Mucosa of stomach (tissue), 1 donor: ENCODE measurements around the gene LRIT2.

Source experiments
- H3K27me3 ChIP-seq: one replicate; pipeline ENCODE4 v1.7.0; 2013; ENCODE audit warnings: mild to moderate bottlenecking, low read length; ENCODE audit not compliant: control insufficient read depth, insufficient read depth
- H3K36me3 ChIP-seq: one replicate; pipeline ENCODE4 v1.7.0; 2013; ENCODE audit warnings: low read length; ENCODE audit not compliant: control insufficient read depth, insufficient read depth
- H3K4me1 ChIP-seq: one replicate; pipeline ENCODE4 v1.7.0; 2013; ENCODE audit warnings: mild to moderate bottlenecking, low read length; ENCODE audit not compliant: control insufficient read depth, insufficient read depth
- H3K4me3 ChIP-seq: one replicate; pipeline ENCODE4 v1.7.0; 2013; ENCODE audit warnings: low read length
- H3K9ac ChIP-seq: one replicate; pipeline ENCODE4 v1.7.0; 2013; ENCODE audit warnings: mild to moderate bottlenecking, low read length, moderate library complexity
- H3K9me3 ChIP-seq: one replicate; pipeline ENCODE4 v1.7.0; 2013; ENCODE audit warnings: mild to moderate bottlenecking, low read length, moderate library complexity; ENCODE audit not compliant: control insufficient read depth
- donor health status: Pancreatic carcinoma.

Gene LRIT2

GRCh38 chr10:84214046-84214572, 11.2 kb downstream of the LRIT2 start:
- peaks cover 3% of the 10 kb centered on the region for H3K27me3 ChIP-seq
- no peak overlapping the region for H3K9ac ChIP-seq
- no peaks in the 10 kb centered on the region for H3K9me3 ChIP-seq
- H3K4me3 ChIP-seq, result no peak overlapping the region
- no peaks in the 10 kb centered on the region for H3K36me3 ChIP-seq
- no peaks in the 10 kb centered on the region for H3K4me1 ChIP-seq

GRCh38 chr10:84213076-84213475, 12.3 kb downstream of the LRIT2 start:
- Histone ChIP-seq H3K4me3 (no peak overlapping the region), H3K9ac (no peak overlapping the region), H3K27me3 (peaks cover 3% of the 10 kb centered on the region), H3K4me1 (no peaks in the 10 kb centered on the region), H3K9me3 (no peaks in the 10 kb centered on the region), H3K36me3 (no peaks in the 10 kb centered on the region)

GRCh38 chr10:84212014-84212413, 13.3 kb downstream of the LRIT2 start:
- Histone ChIP-seq H3K9ac (no peak overlapping the region), H3K36me3 (no peaks in the 10 kb centered on the region), H3K4me1 (no peaks in the 10 kb centered on the region), H3K9me3 (no peaks in the 10 kb centered on the region), H3K4me3 (no peak overlapping the region), H3K27me3 (peaks cover 3% of the 10 kb centered on the region)

- Histone ChIP-seq H3K9me3 (no peaks in the 10 kb centered on the region), H3K4me1 (no peaks in the 10 kb centered on the region), H3K36me3 (no peaks in the 10 kb centered on the region), H3K27me3 (peaks cover 3% of the 10 kb centered on the region), H3K9ac (no peak overlapping the region), H3K4me3 (no peak overlapping the region)
These were observed 13.8 kb downstream of the LRIT2 start for GRCh38 chr10:84211566-84211965.

DNA sequence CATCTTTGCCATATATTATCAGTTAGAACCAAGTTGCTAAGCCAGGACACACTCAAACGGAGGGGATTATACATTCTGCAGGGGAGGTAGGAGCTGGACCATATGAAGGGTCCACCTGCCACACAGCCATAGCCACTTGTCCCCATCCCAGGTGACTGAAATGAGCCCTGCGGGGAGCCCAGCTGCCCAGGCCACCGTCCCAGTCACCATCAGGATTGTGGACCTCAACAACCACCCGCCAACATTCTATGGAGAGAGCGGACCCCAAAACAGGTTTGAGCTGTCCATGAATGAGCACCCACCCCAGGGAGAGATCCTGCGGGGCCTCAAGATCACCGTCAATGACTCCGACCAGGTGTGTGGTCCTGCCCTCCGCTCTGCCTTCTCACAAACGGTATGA, 17.3 kb downstream of the LRIT2 start:
- Histone ChIP-seq H3K9me3 (no peaks in the 10 kb centered on the region), H3K4me1 (no peaks in the 10 kb centered on the region), H3K27me3 (no peaks in the 10 kb centered on the region), H3K36me3 (no peaks in the 10 kb centered on the region), H3K4me3 (no peak overlapping the region), H3K9ac (no peak overlapping the region)

DNA sequence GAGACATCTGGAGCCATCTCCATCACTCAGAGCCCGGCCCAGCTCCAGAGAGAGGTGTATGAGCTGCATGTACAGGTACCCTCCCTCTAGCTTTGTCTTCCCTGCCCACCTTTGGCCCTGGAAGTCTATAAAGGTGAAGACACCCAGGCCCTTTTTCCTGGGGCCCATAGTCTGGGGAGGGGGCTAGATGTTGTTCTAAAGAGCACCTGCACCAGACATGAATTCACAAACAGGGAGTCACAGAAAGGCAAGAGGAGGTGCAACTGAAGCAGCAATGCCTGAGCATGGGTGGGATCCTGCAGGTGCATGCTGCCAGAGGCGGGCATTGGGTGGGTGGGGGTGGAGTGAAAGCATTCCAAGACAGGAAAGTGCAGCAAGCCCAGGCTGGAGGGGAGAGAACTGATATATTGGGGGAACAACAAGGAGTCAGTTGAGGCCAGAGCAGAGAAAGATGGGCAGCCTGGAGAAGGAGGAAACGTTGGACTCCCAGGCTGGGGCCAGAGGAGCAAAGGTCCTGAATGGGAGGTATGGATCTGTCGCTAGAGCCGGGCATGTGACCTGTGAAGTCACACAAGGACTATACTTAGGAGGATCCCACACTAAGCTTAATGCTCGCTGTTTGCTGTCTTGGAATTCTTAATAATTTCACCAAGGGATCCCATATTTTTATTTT, 19.4 kb downstream of the LRIT2 start:
- no peak overlapping the region for H3K4me3 ChIP-seq
- no peaks in the 10 kb centered on the region for H3K4me1 ChIP-seq
- no peak overlapping the region for H3K9ac ChIP-seq
- H3K36me3 ChIP-seq, result no peaks in the 10 kb centered on the region
- no peaks in the 10 kb centered on the region for H3K27me3 ChIP-seq
- H3K9me3 ChIP-seq, result no peaks in the 10 kb centered on the region

- H3K9ac ChIP-seq, result no peak overlapping the region
- H3K4me1 ChIP-seq, result no peaks in the 10 kb centered on the region
- H3K4me3 ChIP-seq, result no peak overlapping the region
- H3K36me3 ChIP-seq, result no peaks in the 10 kb centered on the region
- no peaks in the 10 kb centered on the region for H3K27me3 ChIP-seq
- no peaks in the 10 kb centered on the region for H3K9me3 ChIP-seq
These were observed 20.1 kb downstream of the LRIT2 start for GRCh38 chr10:84205049-84205852.

DNA sequence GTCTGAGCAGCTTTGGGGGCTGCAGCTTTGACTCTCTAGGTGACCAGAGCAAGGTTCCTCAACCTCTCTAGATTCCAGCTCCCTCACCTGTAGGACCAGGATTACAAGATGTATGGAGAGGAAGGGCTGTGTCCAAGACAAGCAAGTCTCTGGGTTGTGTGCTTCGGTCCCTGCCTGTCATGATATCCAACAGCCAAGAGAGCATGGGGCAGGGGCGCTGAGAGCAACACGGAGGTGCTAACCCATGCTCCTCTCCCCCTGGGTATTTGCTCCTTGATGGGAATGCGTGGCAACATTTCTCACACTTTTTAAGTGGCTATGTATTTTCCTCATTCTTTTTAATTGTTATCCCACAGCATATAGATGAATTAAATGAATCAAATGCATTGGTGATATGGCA, 20.7 kb downstream of the LRIT2 start:
- Histone ChIP-seq H3K9ac (no peak overlapping the region), H3K27me3 (no peaks in the 10 kb centered on the region), H3K4me3 (no peak overlapping the region), H3K9me3 (no peaks in the 10 kb centered on the region), H3K36me3 (no peaks in the 10 kb centered on the region), H3K4me1 (no peaks in the 10 kb centered on the region)

DNA sequence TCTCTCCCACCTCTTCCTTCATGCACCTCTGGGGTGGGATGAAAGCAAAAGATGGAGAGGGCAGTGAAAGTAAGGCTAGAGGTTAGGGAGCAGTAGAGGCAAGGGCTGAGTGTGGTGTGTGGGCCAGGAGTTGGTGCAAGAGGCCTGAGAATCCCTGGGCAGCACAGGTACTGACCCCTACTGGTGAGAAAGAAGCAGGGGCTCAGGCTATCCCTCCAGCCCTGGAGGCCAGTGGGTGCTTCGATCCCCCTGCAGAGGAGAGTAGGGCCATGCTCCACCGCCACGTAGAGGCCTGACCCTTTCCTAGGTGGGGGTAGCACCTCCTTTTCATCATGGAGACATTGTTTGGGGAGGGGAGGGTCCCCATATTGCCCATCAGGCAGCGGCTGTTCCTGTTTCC, 21.2 kb downstream of the LRIT2 start:
- Histone ChIP-seq H3K36me3 (no peaks in the 10 kb centered on the region), H3K27me3 (no peaks in the 10 kb centered on the region), H3K9me3 (no peaks in the 10 kb centered on the region), H3K4me3 (no peak overlapping the region), H3K9ac (no peak overlapping the region), H3K4me1 (no peaks in the 10 kb centered on the region)

DNA sequence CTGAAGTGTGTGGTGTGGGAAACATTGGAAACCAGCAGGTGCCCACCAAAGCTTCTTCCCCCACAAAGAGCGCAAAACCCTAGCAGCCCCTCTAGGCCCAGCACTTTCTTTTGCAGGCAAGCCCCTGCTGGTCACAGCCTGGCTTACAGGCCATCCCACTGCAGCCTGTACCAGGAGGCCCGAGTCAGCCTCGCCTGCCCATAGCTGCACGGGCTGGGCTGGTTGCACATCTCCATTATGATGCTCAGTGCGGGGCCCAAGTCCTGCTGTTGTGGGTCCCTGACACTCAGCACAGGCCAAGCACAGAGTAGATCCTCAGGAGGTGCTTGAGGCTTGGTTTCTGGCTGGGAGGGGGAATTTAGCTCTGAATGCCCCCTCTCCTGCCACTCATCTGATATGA, 23.0 kb downstream of the LRIT2 start:
- H3K4me3 ChIP-seq, result no peak overlapping the region
- no peaks in the 10 kb centered on the region for H3K36me3 ChIP-seq
- H3K27me3 ChIP-seq, result peaks cover 7% of the 10 kb centered on the region
- H3K4me1 ChIP-seq, result no peaks in the 10 kb centered on the region
- H3K9ac ChIP-seq, result no peak overlapping the region
- H3K9me3 ChIP-seq, result no peaks in the 10 kb centered on the region

GRCh38 chr10:84201682-84202081, 23.7 kb downstream of the LRIT2 start:
- no peak overlapping the region for H3K4me3 ChIP-seq
- no peaks in the 10 kb centered on the region for H3K36me3 ChIP-seq
- H3K4me1 ChIP-seq, result no peaks in the 10 kb centered on the region
- no peak overlapping the region for H3K9ac ChIP-seq
- H3K27me3 ChIP-seq, result peaks cover 14% of the 10 kb centered on the region
- no peaks in the 10 kb centered on the region for H3K9me3 ChIP-seq

DNA sequence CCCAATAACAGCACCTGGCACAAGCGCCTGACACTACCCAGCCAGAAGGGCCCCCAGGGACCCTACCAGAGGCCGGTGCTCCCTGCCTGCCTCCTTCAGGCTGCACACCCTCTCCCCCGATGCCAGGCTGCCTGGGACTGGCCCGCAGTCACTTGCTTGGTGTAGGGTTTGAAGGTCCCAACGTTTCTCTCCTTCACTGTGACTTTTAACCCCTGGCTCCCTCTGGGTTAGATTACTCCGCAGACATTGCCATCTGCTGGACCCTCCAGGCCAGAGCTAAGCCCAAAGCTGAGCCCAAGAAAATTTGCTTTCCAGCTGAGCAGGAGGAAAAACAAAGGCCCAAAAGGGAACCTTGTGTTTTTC, 24.1 kb downstream of the LRIT2 start:
- Histone ChIP-seq H3K9me3 (no peaks in the 10 kb centered on the region), H3K4me1 (no peaks in the 10 kb centered on the region), H3K4me3 (no peak overlapping the region), H3K9ac (no peak overlapping the region), H3K36me3 (no peaks in the 10 kb centered on the region), H3K27me3 (peaks cover 18% of the 10 kb centered on the region)
